Measurements from ENCODE around the gene CHST1. TPM values are rescaled to one million over a fixed set of nuclear protein-coding genes. Genes with fewer than 3 reads are reported as not detected.

Gene CHST1
- total and polyA plus RNA-seq, 2 experiments from 2014 or later = 0.84 to 2.7 TPM

- no peak for TF ChIP-seq ZNF462 (CRISPR knock-in tag; IDR thresholded peaks at IDR 0.05)
Observed at GRCh38 chr11:45654231-45655011, 11.0 kb downstream of the CHST1 start (continued).

GRCh38 chr11:45653277-45653676 is 12.1 kb downstream of the CHST1 start:
- no peak overlapping the region for H3K4me3 ChIP-seq
- no peak for TF ChIP-seq ZNF114 (CRISPR knock-in tag; IDR thresholded peaks at IDR 0.05)
- TF ChIP-seq ZNF462 (CRISPR knock-in tag; IDR thresholded peaks at IDR 0.05) = no peak
- no peak for TF ChIP-seq JUNB (IDR thresholded peaks at IDR 0.05; ENCODE audit: unreplicated experiment)
- no peak for TF ChIP-seq ETS1 (IDR thresholded peaks at IDR 0.05)
- no peak for TF ChIP-seq STAT1 (IDR thresholded peaks at IDR 0.05; ENCODE audit: unreplicated experiment)

More at GRCh38 chr11:45653277-45653676, 12.1 kb downstream of the CHST1 start:
- no peaks in the 10 kb centered on the region for H3F3A ChIP-seq (replicated peaks; ENCODE audit: low read depth)
- H3K27me3 ChIP-seq (ENCODE audit: insufficient read depth) = no peaks in the 10 kb centered on the region
- Mint-ChIP-seq H3K4me3 (no peak overlapping the region), H3K27ac (no peak overlapping the region), H3K36me3 (ENCODE audit: low read depth) (no peaks in the 10 kb centered on the region; the same call in 2 of the 3 replicates), H3K9me3 (no peaks in the 10 kb centered on the region), H3K4me1 (peaks cover 25% of the 10 kb centered on the region), H3K27me3 (ENCODE audit: insufficient read depth, low read depth, poor library complexity) (peaks cover 16% of the 10 kb centered on the region)
- H4K20me1 ChIP-seq (replicated peaks; ENCODE audit: insufficient read depth) = no peaks in the 10 kb centered on the region
- H2AFZ ChIP-seq = no peak overlapping the region
- H3K36me3 ChIP-seq (ENCODE audit: insufficient read depth) = no peaks in the 10 kb centered on the region
- no peak overlapping the region for H3K27ac ChIP-seq (ENCODE audit: low read depth)
- no peaks in the 10 kb centered on the region for H3K79me2 ChIP-seq (replicated peaks; ENCODE audit: insufficient read depth)
- ATAC-seq (no peak), DNase-seq (ENCODE audit: low spot score) (no peak)
- H3K4me2 ChIP-seq = no peak overlapping the region
- H3K4me1 ChIP-seq (ENCODE audit: insufficient read depth) = peaks cover 14% of the 10 kb centered on the region
- no peaks in the 10 kb centered on the region for H3K9me2 ChIP-seq (ENCODE audit: insufficient read depth)

Measured in GM23338 (cell line).